WTC11 (cell line): ENCODE results near the gene CREBRF.

ENCODE experiments used
- ERG ChIP-seq: fragments of 250-450 bp; sonication (Bioruptor Pico); IDR thresholded peaks from 2 replicates; pipeline ENCODE4 v1.8.0; 2021; ENCODE audit warnings: mild to moderate bottlenecking
- GRHL2 ChIP-seq: fragments of 250-450 bp; sonication (Bioruptor Pico); IDR thresholded peaks from 2 replicates; pipeline ENCODE4 v1.8.0; 2022; ENCODE audit warnings: mild to moderate bottlenecking, moderate library complexity; ENCODE audit not compliant: insufficient replicate concordance, severe bottlenecking

GRCh38 chr5:173163219-173163618 lies 107.1 kb downstream of the CREBRF start:
- TF ChIP-seq GRHL2 (CRISPR knock-in tag), result no peak
- TF ChIP-seq ERG (CRISPR knock-in tag), result no peak
